ENCODE data around the gene MAPT.
"Not testable (repeated sequence)": the region's sequence is repeated elsewhere in the genome, so short reads cannot be mapped to it uniquely, and the experiment has no call there.

The MAPT gene

GRCh38 chr17:46000757-46001156, 106.4 kb downstream of the MAPT start:
- Mint-ChIP-seq H3K4me3 (no peak overlapping the region), H3K9me3 (no peaks in the 10 kb centered on the region), H3K27me3 (peaks cover 4% of the 10 kb centered on the region), H3K36me3 (ENCODE audit: low read depth) (no peaks in the 10 kb centered on the region), H3K4me1 (ENCODE audit: low read depth) (no peaks in the 10 kb centered on the region), H3K27ac (no peak overlapping the region)
- intact Hi-C loops (cut with micrococcal nuclease) = loop anchor here (5.0 to 10.0 kb wide), 2 partner anchors 184 to 217 kb away; no protein-coding TSS in a partner anchor

DNA sequence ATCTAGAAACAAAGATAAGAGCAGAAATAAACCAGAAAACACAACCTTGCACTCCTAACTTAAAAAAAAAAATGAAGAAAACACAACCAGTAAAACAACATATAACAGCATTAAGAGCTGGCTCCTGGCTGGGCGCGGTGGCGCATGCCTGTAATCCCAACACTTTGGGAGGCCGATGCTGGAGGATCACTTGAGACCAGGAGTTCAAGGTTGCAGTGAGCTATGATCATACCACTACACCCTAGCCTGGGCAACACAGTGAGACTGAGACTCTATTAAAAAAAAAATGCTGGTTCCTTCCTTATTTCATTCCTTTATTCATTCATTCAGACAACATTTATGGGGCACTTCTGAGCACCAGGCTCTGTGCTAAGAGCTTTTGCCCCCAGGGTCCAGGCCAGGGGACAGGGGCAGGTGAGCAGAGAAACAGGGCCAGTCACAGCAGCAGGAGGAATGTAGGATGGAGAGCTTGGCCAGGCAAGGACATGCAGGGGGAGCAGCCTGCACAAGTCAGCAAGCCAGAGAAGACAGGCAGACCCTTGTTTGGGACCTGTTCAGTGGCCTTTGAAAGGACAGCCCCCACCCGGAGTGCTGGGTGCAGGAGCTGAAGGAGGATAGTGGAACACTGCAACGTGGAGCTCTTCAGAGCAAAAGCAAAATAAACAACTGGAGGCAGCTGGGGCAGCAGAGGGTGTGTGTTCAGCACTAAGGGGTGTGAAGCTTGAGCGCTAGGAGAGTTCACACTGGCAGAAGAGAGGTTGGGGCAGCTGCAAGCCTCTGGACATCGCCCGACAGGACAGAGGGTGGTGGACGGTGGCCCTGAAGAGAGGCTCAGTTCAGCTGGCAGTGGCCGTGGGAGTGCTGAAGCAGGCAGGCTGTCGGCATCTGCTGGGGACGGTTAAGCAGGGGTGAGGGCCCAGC, 107.3 kb downstream of the MAPT start:
- no peaks in the 10 kb centered on the region for H3K4me1 Mint-ChIP-seq (ENCODE audit: low read depth)
- no peaks in the 10 kb centered on the region for H3K36me3 Mint-ChIP-seq (ENCODE audit: low read depth)
- no peak overlapping the region for H3K27ac Mint-ChIP-seq
- peaks cover 7% of the 10 kb centered on the region for H3K27me3 Mint-ChIP-seq
- intact Hi-C loops (cut with micrococcal nuclease) = loop anchor here (1.0 to 10.0 kb wide), 4 partner anchors 43 to 216 kb away; no protein-coding TSS in a partner anchor
- H3K4me3 Mint-ChIP-seq = no peak overlapping the region
- no peaks in the 10 kb centered on the region for H3K9me3 Mint-ChIP-seq

DNA sequence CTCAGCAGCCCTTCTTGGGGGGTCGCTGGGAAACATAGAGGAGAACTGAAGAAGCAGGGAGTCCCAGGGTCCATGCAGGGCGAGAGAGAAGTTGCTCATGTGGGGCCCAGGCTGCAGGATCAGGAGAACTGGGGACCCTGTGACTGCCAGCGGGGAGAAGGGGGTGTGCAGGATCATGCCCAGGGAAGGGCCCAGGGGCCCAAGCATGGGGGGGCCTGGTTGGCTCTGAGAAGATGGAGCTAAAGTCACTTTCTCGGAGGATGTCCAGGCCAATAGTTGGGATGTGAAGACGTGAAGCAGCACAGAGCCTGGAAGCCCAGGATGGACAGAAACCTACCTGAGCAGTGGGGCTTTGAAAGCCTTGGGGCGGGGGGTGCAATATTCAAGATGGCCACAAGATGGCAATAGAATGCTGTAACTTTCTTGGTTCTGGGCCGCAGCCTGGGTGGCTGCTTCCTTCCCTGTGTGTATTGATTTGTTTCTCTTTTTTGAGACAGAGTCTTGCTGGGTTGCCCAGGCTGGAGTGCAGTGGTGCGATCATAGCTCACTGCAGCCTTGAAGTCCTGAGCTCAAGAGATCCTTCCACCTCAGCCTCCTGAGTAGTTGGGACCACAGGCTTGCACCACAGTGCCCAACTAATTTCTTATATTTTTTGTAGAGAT, 108.1 kb downstream of the MAPT start:
- Mint-ChIP-seq H3K27me3 (peaks cover 7% of the 10 kb centered on the region), H3K36me3 (ENCODE audit: low read depth) (no peaks in the 10 kb centered on the region), H3K4me1 (ENCODE audit: low read depth) (no peaks in the 10 kb centered on the region), H3K27ac (no peak overlapping the region), H3K9me3 (no peaks in the 10 kb centered on the region), H3K4me3 (no peak overlapping the region)
- intact Hi-C loops (cut with micrococcal nuclease) = loop anchor here (1.0 to 10.0 kb wide), 4 partner anchors 42 to 215 kb away; no protein-coding TSS in a partner anchor

DNA sequence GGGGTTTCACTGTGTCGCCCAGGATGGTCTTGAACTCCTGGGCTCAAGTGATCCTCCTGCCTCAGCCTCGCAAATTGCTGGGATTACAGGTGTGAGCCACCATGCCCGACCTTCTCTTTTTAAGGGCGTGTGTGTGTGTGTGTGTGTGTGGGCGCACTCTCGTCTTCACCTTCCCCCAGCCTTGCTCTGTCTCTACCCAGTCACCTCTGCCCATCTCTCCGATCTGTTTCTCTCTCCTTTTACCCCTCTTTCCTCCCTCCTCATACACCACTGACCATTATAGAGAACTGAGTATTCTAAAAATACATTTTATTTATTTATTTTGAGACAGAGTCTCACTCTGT, 108.6 kb downstream of the MAPT start:
- Mint-ChIP-seq H3K27me3 (peaks cover 7% of the 10 kb centered on the region), H3K4me1 (ENCODE audit: low read depth) (no peaks in the 10 kb centered on the region), H3K27ac (no peak overlapping the region), H3K4me3 (no peak overlapping the region), H3K36me3 (ENCODE audit: low read depth) (no peaks in the 10 kb centered on the region), H3K9me3 (no peaks in the 10 kb centered on the region)
- intact Hi-C loops (cut with micrococcal nuclease) = loop anchor here (1.0 to 10.0 kb wide), 4 partner anchors 41 to 214 kb away; no protein-coding TSS in a partner anchor

DNA sequence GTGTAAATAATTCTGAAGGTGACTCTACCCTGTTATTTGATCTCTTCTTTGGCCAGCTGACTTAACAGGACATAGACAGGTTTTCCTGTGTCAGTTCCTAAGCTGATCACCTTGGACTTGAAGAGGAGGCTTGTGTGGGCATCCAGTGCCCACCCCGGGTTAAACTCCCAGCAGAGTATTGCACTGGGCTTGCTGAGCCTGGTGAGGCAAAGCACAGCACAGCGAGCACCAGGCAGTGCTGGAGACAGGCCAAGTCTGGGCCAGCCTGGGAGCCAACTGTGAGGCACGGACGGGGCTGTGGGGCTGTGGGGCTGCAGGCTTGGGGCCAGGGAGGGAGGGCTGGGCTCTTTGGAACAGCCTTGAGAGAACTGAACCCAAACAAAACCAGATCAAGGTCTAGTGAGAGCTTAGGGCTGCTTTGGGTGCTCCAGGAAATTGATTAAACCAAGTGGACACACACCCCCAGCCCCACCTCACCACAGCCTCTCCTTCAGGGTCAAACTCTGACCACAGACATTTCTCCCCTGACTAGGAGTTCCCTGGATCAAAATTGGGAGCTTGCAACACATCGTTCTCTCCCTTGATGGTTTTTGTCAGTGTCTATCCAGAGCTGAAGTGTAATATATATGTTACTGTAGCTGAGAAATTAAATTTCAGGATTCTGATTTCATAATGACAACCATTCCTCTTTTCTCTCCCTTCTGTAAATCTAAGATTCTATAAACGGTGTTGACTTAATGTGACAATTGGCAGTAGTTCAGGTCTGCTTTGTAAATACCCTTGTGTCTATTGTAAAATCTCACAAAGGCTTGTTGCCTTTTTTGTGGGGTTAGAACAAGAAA, 109.8 kb downstream of the MAPT start:
- H3K27ac Mint-ChIP-seq = no peak overlapping the region
- H3K4me3 Mint-ChIP-seq = no peak overlapping the region
- intact Hi-C loops (cut with micrococcal nuclease) = loop anchor here (5.0 to 10.0 kb wide), 2 partner anchors 181 to 213 kb away; no protein-coding TSS in a partner anchor
- H3K9me3 Mint-ChIP-seq = no peaks in the 10 kb centered on the region
- no peaks in the 10 kb centered on the region for H3K4me1 Mint-ChIP-seq (ENCODE audit: low read depth)
- no peaks in the 10 kb centered on the region for H3K36me3 Mint-ChIP-seq (ENCODE audit: low read depth)
- H3K27me3 Mint-ChIP-seq = peaks cover 11% of the 10 kb centered on the region

- H3K4me1 Mint-ChIP-seq (ENCODE audit: low read depth); H3K36me3 Mint-ChIP-seq (ENCODE audit: low read depth); H3K27ac Mint-ChIP-seq; H3K4me3 Mint-ChIP-seq; H3K9me3 Mint-ChIP-seq: not testable (repeated sequence)
- peaks cover 11% of the 10 kb centered on the region for H3K27me3 Mint-ChIP-seq
- intact Hi-C loops (cut with micrococcal nuclease) = loop anchor here (10.0 kb wide), 1 partner anchor 179 kb away; no protein-coding TSS in a partner anchor
Measured at GRCh38 chr17:46006082-46006481, 111.7 kb downstream of the MAPT start.

- Mint-ChIP-seq H3K36me3 (ENCODE audit: low read depth) (no peaks in the 10 kb centered on the region), H3K9me3 (no peaks in the 10 kb centered on the region), H3K4me3 (no peak overlapping the region), H3K27ac (no peak overlapping the region), H3K27me3 (peaks cover 7% of the 10 kb centered on the region), H3K4me1 (ENCODE audit: low read depth) (no peaks in the 10 kb centered on the region)
- intact Hi-C loops (cut with micrococcal nuclease) = loop anchor here (10.0 kb wide), 1 partner anchor 177 kb away; no protein-coding TSS in a partner anchor
Measured at GRCh38 chr17:46007461-46007965, 113.2 kb downstream of the MAPT start.

- H3K36me3 Mint-ChIP-seq (ENCODE audit: low read depth) = no peaks in the 10 kb centered on the region
- H3K4me3 Mint-ChIP-seq = no peak overlapping the region
- no peak overlapping the region for H3K27ac Mint-ChIP-seq
- intact Hi-C loops (cut with micrococcal nuclease) = loop anchor here (10.0 kb wide), 1 partner anchor 176 kb away; no protein-coding TSS in a partner anchor
- no peaks in the 10 kb centered on the region for H3K9me3 Mint-ChIP-seq
- no peaks in the 10 kb centered on the region for H3K4me1 Mint-ChIP-seq (ENCODE audit: low read depth)
- H3K27me3 Mint-ChIP-seq = peaks cover 7% of the 10 kb centered on the region
Measured at GRCh38 chr17:46008591-46008990, 114.2 kb downstream of the MAPT start.

- no peaks in the 10 kb centered on the region for H3K9me3 Mint-ChIP-seq
- intact Hi-C loops (cut with micrococcal nuclease) = loop anchor here (10.0 kb wide), 1 partner anchor 175 kb away; no protein-coding TSS in a partner anchor
Measured at GRCh38 chr17:46009681-46010596, 115.6 kb downstream of the MAPT start.

DNA sequence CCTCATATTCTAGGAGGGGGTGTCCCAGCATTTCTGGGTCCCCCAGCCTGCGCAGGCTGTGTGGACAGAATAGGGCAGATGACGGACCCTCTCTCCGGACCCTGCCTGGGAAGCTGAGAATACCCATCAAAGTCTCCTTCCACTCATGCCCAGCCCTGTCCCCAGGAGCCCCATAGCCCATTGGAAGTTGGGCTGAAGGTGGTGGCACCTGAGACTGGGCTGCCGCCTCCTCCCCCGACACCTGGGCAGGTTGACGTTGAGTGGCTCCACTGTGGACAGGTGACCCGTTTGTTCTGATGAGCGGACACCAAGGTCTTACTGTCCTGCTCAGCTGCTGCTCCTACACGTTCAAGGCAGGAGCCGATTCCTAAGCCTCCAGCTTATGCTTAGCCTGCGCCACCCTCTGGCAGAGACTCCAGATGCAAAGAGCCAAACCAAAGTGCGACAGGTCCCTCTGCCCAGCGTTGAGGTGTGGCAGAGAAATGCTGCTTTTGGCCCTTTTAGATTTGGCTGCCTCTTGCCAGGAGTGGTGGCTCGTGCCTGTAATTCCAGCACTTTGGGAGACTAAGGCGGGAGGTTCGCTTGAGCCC, 116.3 kb downstream of the MAPT start:
- Mint-ChIP-seq H3K27me3 (peaks cover 6% of the 10 kb centered on the region), H3K4me1 (ENCODE audit: low read depth) (no peaks in the 10 kb centered on the region), H3K9me3 (no peaks in the 10 kb centered on the region), H3K36me3 (ENCODE audit: low read depth) (no peaks in the 10 kb centered on the region), H3K27ac (no peak overlapping the region), H3K4me3 (no peak overlapping the region)
- intact Hi-C loops (cut with micrococcal nuclease) = no loop called here

More at GRCh38 chr17:46009681-46010596, 115.6 kb downstream of the MAPT start:
- Mint-ChIP-seq H3K4me1 (ENCODE audit: low read depth) (no peaks in the 10 kb centered on the region), H3K36me3 (ENCODE audit: low read depth) (no peaks in the 10 kb centered on the region), H3K27me3 (peaks cover 7% of the 10 kb centered on the region), H3K27ac (no peak overlapping the region), H3K4me3 (no peak overlapping the region)

DNA sequence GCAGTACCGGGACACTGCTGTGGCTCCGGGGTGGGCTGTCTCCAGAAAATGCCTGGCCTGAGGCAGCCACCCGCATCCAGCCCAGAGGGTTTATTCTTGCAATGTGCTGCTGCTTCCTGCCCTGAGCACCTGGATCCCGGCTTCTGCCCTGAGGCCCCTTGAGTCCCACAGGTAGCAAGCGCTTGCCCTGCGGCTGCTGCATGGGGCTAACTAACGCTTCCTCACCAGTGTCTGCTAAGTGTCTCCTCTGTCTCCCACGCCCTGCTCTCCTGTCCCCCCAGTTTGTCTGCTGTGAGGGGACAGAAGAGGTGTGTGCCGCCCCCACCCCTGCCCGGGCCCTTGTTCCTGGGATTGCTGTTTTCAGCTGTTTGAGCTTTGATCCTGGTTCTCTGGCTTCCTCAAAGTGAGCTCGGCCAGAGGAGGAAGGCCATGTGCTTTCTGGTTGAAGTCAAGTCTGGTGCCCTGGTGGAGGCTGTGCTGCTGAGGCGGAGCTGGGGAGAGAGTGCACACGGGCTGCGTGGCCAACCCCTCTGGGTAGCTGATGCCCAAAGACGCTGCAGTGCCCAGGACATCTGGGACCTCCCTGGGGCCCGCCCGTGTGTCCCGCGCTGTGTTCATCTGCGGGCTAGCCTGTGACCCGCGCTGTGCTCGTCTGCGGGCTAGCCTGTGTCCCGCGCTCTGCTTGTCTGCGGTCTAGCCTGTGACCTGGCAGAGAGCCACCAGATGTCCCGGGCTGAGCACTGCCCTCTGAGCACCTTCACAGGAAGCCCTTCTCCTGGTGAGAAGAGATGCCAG, 117.6 kb downstream of the MAPT start:
- Mint-ChIP-seq H3K4me1 (ENCODE audit: low read depth) (no peaks in the 10 kb centered on the region), H3K36me3 (ENCODE audit: low read depth) (no peaks in the 10 kb centered on the region), H3K27me3 (peaks cover 4% of the 10 kb centered on the region), H3K9me3 (no peaks in the 10 kb centered on the region), H3K4me3 (no peak overlapping the region), H3K27ac (no peak overlapping the region)
- intact Hi-C loops (cut with micrococcal nuclease) = no loop called here

Data from dendritic cell treated with granulocyte-macrophage colony-stimulating factor and Interleukin-4, amounts not matched to agents 40 ng/mL and 50 ng/mL, for 4 days (primary cell).